ENCODE results near the gene ATXN2. TPM values are rescaled to one million over a fixed set of nuclear protein-coding genes. Genes with fewer than 3 reads are reported as not detected.

The ATXN2 gene
- total and polyA plus RNA-seq, 9 of the 15 experiments (the other 6 are each of a cell fraction or from before 2014, with no cell fraction given): 16.8 to 67.8 (median 29.3) TPM

- Histone ChIP-seq H2AFZ (ENCODE audit: low read depth, low read length) (no peak overlapping the region), H3K27me3 (ENCODE audit: control insufficient read depth in 2 of 2, insufficient read depth in 2 of 2, low read length in 2 of 2) (no peaks in the 10 kb centered on the region), H3K79me2 (ENCODE audit: control insufficient read depth, insufficient read depth, low read length) (peaks cover 97% of the 10 kb centered on the region), H3K9me1 (ENCODE audit: control insufficient read depth, insufficient read depth, low read length) (peaks cover 18% of the 10 kb centered on the region), H4K20me1 (replicated peaks; ENCODE audit: control insufficient read depth, insufficient read depth, low read length) (peaks cover 47% of the 10 kb centered on the region), H3K27ac (ENCODE audit: extremely low read depth, low read depth, low read length) (peak overlapping the region; percentile 29; the same call in 1 of the 3 replicates), H3K4me2 (ENCODE audit: insufficient read depth, low read length) (no peak overlapping the region), H3K4me3 (no peak overlapping the region), H3K9me3 (replicated peaks; ENCODE audit: control insufficient read depth, insufficient read depth, low read depth, low read length) (no peaks in the 10 kb centered on the region), H3K4me1 (replicated peaks in 1 of 2; ENCODE audit: control insufficient read depth in 2 of 2, insufficient read depth in 2 of 2, low read length in 2 of 2) (peaks cover 43% of the 10 kb centered on the region in 2 experiments), H3K36me3 (ENCODE audit: control insufficient read depth, insufficient read depth, low read length) (peaks cover 82% of the 10 kb centered on the region), H3K9ac (ENCODE audit: insufficient read depth in 1 of 2, low read depth in 2 of 2, low read length in 2 of 2) (peak overlapping the region in 1 of 2 experiments; percentile 8; a peak in 1 of 4 replicates)
- in situ Hi-C loops (cut with MboI): no loop called here
- CTCF ChIA-PET (ENCODE audit: low intra/inter-chr PET ratio): no interaction called here
- DNase-seq (ENCODE audit: extremely low read depth in 1 of 4, low spot score in 3 of 4): no peak
- BruUV-seq (replicated peaks): no TSS peak
- POLR2A ChIA-PET: interaction anchor here (4.0 kb wide), 1 partner anchor 11 kb away, joined by 24 read pairs; no protein-coding TSS in a partner anchor
- intact Hi-C loops (cut with micrococcal nuclease): no loop called here
- 96% methylated on average over 7 of the region's 7 CpGs for WGBS (ENCODE audit: insufficient coverage, low coverage, missing lambda C conversion rate)
- TF ChIP-seq MTA1 (IDR thresholded peaks at IDR 0.05; ENCODE audit: borderline replicate concordance): no peak
- TF ChIP-seq KLF6 (CRISPR knock-in tag; IDR thresholded peaks at IDR 0.05; ENCODE audit: borderline replicate concordance): no peak
- TF ChIP-seq NONO (IDR thresholded peaks at IDR 0.05; ENCODE audit: low read depth in 2 of 2, low read length in 1 of 2): no peak
- no peak for TF ChIP-seq BRD4 (IDR thresholded peaks at IDR 0.05)
- TF ChIP-seq PHTF2 (CRISPR knock-in tag; IDR thresholded peaks at IDR 0.05): no peak
- TF ChIP-seq, protein P1, sequence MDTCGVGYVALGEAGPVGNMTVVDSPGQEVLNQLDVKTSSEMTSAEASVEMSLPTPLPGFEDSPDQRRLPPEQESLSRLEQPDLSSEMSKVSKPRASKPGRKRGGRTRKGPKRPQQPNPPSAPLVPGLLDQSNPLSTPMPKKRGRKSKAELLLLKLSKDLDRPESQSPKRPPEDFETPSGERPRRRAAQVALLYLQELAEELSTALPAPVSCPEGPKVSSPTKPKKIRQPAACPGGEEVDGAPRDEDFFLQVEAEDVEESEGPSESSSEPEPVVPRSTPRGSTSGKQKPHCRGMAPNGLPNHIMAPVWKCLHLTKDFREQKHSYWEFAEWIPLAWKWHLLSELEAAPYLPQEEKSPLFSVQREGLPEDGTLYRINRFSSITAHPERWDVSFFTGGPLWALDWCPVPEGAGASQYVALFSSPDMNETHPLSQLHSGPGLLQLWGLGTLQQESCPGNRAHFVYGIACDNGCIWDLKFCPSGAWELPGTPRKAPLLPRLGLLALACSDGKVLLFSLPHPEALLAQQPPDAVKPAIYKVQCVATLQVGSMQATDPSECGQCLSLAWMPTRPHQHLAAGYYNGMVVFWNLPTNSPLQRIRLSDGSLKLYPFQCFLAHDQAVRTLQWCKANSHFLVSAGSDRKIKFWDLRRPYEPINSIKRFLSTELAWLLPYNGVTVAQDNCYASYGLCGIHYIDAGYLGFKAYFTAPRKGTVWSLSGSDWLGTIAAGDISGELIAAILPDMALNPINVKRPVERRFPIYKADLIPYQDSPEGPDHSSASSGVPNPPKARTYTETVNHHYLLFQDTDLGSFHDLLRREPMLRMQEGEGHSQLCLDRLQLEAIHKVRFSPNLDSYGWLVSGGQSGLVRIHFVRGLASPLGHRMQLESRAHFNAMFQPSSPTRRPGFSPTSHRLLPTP (IDR thresholded peaks at IDR 0.05; ENCODE audit: borderline replicate concordance, extremely low read depth, insufficient read length): no peak
- TF ChIP-seq ZZZ3 (IDR thresholded peaks at IDR 0.05): no peak
- no peak for TF ChIP-seq HNRNPH1 (optimal IDR thresholded peaks at IDR 0.05; ENCODE audit: low read depth, low read length)
- no peak for TF ChIP-seq ZNF311 (CRISPR knock-in tag; IDR thresholded peaks at IDR 0.05)
- TF ChIP-seq CHD4 (IDR thresholded peaks at IDR 0.05; ENCODE audit: insufficient read depth, insufficient replicate concordance, low read depth, low read length, poor library complexity, severe bottlenecking): no peak
- TF ChIP-seq ZFP36 (IDR thresholded peaks at IDR 0.05; ENCODE audit: low read depth, low read length, partially characterized antibody): peak; percentile 63
- no peak for TF ChIP-seq RHOXF2B (CRISPR knock-in tag; conservative IDR thresholded peaks at IDR 0.05)
- TF ChIP-seq ZKSCAN1 (IDR thresholded peaks at IDR 0.05; ENCODE audit: low read depth, low read length): peak; percentile 92
- no peak for TF ChIP-seq POLR2B (IDR thresholded peaks at IDR 0.05; ENCODE audit: low read depth, partially characterized antibody)
- TF ChIP-seq NEUROD1 (IDR thresholded peaks at IDR 0.05; ENCODE audit: borderline replicate concordance, low read depth, low read length, partially characterized antibody): no peak
- no peak for ATAC-seq
- FAIRE-seq: no peak
Measured at GRCh38 chr12:111414711-111415252, 184.3 kb downstream of the ATXN2 start.

Measured in K562 (cell line).